Measurements from ENCODE around the gene SLC4A8. TPM values are rescaled to one million over a fixed set of nuclear protein-coding genes. Genes with fewer than 3 reads are reported as not detected.

SLC4A8 gene
- polyA plus RNA-seq, 1 donor (not counting 4 experiments of a cell fraction or from before 2014, with no cell fraction given) = 2.3 TPM

GRCh38 chr12:51458635-51459034 is 34.0 kb downstream of the SLC4A8 start:
- H3K9ac ChIP-seq (ENCODE audit: control insufficient read depth, extremely low read depth, insufficient read depth, low read length) = no peak overlapping the region
- H3K79me2 ChIP-seq (ENCODE audit: control insufficient read depth, insufficient read depth, low read length) = no peaks in the 10 kb centered on the region
- no peak overlapping the region for H3K27ac ChIP-seq (ENCODE audit: control insufficient read depth, insufficient read depth, low read length)
- H4K20me1 ChIP-seq (ENCODE audit: control insufficient read depth, extremely low read depth, insufficient read depth, low read length) = no peaks in the 10 kb centered on the region
- no peak for FAIRE-seq
- no peaks in the 10 kb centered on the region for H3K36me3 ChIP-seq (ENCODE audit: control insufficient read depth in 2 of 2, extremely low read depth in 1 of 2, insufficient read depth in 2 of 2, low read length in 2 of 2)
- no peak for TF ChIP-seq CTCF (optimal IDR thresholded peaks at IDR 0.05 in 1 of 3, IDR thresholded peaks at IDR 0.05 in 1 of 3, conservative IDR thresholded peaks at IDR 0.05 in 1 of 3; ENCODE audit: extremely low read depth in 1 of 3, insufficient read depth in 2 of 3, low read length in 3 of 3)
- TF ChIP-seq EZH2 (IDR thresholded peaks at IDR 0.05; ENCODE audit: low read length) = no peak
- H3K4me1 ChIP-seq (ENCODE audit: control insufficient read depth, extremely low read depth, insufficient read depth, low read length) = no peaks in the 10 kb centered on the region
- dilution Hi-C loops (cut with MboI; ENCODE audit: extremely low pct_ligation_motif_present, low sequenced_read_pairs) = no loop called here
- no peaks in the 10 kb centered on the region for H3K9me3 ChIP-seq (ENCODE audit: control insufficient read depth, low read depth, low read length)
- H3K27me3 ChIP-seq (ENCODE audit: control insufficient read depth, extremely low read depth, insufficient read depth, low read length) = no peaks in the 10 kb centered on the region
- H3K4me2 ChIP-seq (ENCODE audit: control insufficient read depth, extremely low read depth, insufficient read depth, low read depth, low read length) = no peak overlapping the region
- H2AFZ ChIP-seq (ENCODE audit: control insufficient read depth, low read length) = no peak overlapping the region
- no peak overlapping the region for H3K4me3 ChIP-seq (ENCODE audit: control insufficient read depth in 2 of 3, extremely low read depth in 1 of 3, insufficient read depth in 2 of 3, low read depth in 1 of 3, low read length in 3 of 3)
- H3K9me1 ChIP-seq (ENCODE audit: control insufficient read depth, extremely low read depth, insufficient read depth, low read length) = no peaks in the 10 kb centered on the region
- no peak for DNase-seq (ENCODE audit: low read depth, low spot score)

GRCh38 chr12:51460519-51460918 is 35.9 kb downstream of the SLC4A8 start:
- H3K9me1 ChIP-seq (ENCODE audit: control insufficient read depth, extremely low read depth, insufficient read depth, low read length) = no peaks in the 10 kb centered on the region
- no peak overlapping the region for H2AFZ ChIP-seq (ENCODE audit: control insufficient read depth, low read length)
- no peaks in the 10 kb centered on the region for H3K79me2 ChIP-seq (ENCODE audit: control insufficient read depth, insufficient read depth, low read length)
- no peaks in the 10 kb centered on the region for H3K27me3 ChIP-seq (ENCODE audit: control insufficient read depth, extremely low read depth, insufficient read depth, low read length)
- no peaks in the 10 kb centered on the region for H3K36me3 ChIP-seq (ENCODE audit: control insufficient read depth in 2 of 2, extremely low read depth in 1 of 2, insufficient read depth in 2 of 2, low read length in 2 of 2)
- dilution Hi-C loops (cut with MboI; ENCODE audit: extremely low pct_ligation_motif_present, low sequenced_read_pairs) = no loop called here
- H3K4me2 ChIP-seq (ENCODE audit: control insufficient read depth, extremely low read depth, insufficient read depth, low read depth, low read length) = no peak overlapping the region
- no peak overlapping the region for H3K4me3 ChIP-seq (ENCODE audit: control insufficient read depth in 2 of 3, extremely low read depth in 1 of 3, insufficient read depth in 2 of 3, low read depth in 1 of 3, low read length in 3 of 3)
- H3K9me3 ChIP-seq (ENCODE audit: control insufficient read depth, low read depth, low read length) = no peaks in the 10 kb centered on the region
- no peak overlapping the region for H3K27ac ChIP-seq (ENCODE audit: control insufficient read depth, insufficient read depth, low read length)
- H3K4me1 ChIP-seq (ENCODE audit: control insufficient read depth, extremely low read depth, insufficient read depth, low read length) = no peaks in the 10 kb centered on the region
- no peak for DNase-seq (ENCODE audit: low read depth, low spot score)
- H3K9ac ChIP-seq (ENCODE audit: control insufficient read depth, extremely low read depth, insufficient read depth, low read length) = no peak overlapping the region
- no peak for FAIRE-seq
- no peaks in the 10 kb centered on the region for H4K20me1 ChIP-seq (ENCODE audit: control insufficient read depth, extremely low read depth, insufficient read depth, low read length)
- no peak for TF ChIP-seq CTCF (optimal IDR thresholded peaks at IDR 0.05 in 1 of 3, IDR thresholded peaks at IDR 0.05 in 1 of 3, conservative IDR thresholded peaks at IDR 0.05 in 1 of 3; ENCODE audit: extremely low read depth in 1 of 3, insufficient read depth in 2 of 3, low read length in 3 of 3)
- TF ChIP-seq EZH2 (IDR thresholded peaks at IDR 0.05; ENCODE audit: low read length) = no peak
